Right renal pelvis (tissue), 4 donors: ENCODE results near the gene GEMIN7. TPM values are rescaled to one million over a fixed set of nuclear protein-coding genes. Genes with fewer than 3 reads are reported as not detected.
A peak's percentile ranks its signal among the peaks of the same experiment; 100 is the strongest.

Source experiments
- DNase-seq, 4 donors: peaks; one replicate each; pipeline ENCODE4 v3.0.0-alpha.2; 2013; ENCODE audit warnings: low read depth in 4 of 4, low spot score in 3 of 4, missing footprints in 1 of 4
- polyA plus RNA-seq, 4 donors: library from polyadenylated mRNA; unstranded; fragments of 120-200 nt; gene quantifications; one replicate each; pipeline ENCODE4 v1.2.1, GENCODE V29; 2013; ENCODE audit not compliant: insufficient read length in 4 of 4

The GEMIN7 gene
- polyA plus RNA-seq, 4 donors, result 19.0 to 26.7 (median 21.8) TPM

- no peak for DNase-seq
These were observed 45.0 kb downstream of the GEMIN7 start for GRCh38 chr19:45124021-45124420.

GRCh38 chr19:45125360-45125759 lies 46.3 kb downstream of the GEMIN7 start:
- DNase-seq, result no peak

DNA sequence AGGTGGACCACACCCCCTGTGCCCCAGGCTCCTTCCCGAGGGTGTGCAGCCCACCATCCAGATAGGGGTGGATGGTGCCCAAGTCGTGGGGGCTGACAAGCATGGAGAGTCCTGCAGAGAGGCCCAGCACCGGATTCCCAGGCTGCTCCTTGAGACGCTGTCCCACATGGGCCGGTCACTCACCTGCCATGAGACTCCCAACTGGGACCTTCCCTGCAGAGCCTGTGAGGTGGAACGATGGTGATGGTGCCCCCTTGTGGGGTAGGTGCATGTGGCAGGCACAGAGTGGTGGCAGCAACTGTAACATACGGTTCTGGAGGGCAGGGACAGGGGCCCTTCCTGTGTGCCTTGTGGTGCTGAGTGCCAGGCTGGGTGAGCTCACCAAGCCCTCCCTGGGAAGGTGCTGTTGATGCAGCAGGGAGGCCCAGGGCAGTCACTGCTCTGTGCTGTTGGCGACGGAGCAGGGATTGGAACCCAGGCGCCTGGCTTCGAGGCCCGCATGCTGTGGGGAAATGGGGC lies 47.0 kb downstream of the GEMIN7 start:
- peak in 1 of 4 donors; percentile 34 for DNase-seq

- DNase-seq, result no peak
These were observed 47.6 kb downstream of the GEMIN7 start for GRCh38 chr19:45126654-45127053.

DNA sequence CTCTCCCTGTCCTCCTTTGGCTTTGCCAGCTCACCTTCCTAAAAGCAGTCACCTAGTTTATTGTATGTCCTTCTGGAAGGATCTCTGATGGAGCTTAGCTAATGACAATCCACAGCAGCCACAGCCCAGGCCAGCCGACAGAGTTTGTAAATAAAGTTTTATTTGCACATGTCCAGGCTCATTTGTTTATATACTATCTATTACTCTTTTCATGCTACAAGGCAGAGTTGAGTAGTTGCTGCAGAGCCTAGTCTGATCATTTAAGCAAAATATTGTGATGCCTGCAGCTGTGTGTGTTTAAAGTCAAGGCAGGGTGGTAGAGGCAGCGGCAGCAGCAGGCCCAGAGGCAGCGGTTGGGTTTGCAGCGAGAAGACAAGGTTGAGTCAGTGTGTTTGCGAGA lies 49.1 kb downstream of the GEMIN7 start:
- no peak for DNase-seq

DNA sequence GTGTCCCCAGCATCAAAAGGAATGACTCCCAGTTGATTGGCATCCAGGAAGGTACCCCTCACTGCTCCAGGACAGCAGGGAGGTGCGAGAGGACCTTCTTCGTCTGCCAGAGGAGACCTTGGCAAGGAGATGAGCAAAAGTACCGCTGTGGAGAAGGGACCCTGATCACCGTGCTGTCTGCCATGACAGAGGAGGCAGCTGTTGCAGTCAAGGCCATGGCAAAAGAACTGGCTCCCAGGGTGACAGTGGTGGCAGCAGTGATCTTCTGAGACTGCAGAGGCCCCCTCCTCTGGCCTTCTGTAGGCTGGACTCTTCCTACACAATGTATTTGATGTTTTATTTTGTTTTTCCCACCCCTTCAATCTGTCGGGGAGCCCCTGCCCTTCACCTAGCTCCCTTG lies 49.7 kb downstream of the GEMIN7 start:
- DNase-seq, result no peak

DNA sequence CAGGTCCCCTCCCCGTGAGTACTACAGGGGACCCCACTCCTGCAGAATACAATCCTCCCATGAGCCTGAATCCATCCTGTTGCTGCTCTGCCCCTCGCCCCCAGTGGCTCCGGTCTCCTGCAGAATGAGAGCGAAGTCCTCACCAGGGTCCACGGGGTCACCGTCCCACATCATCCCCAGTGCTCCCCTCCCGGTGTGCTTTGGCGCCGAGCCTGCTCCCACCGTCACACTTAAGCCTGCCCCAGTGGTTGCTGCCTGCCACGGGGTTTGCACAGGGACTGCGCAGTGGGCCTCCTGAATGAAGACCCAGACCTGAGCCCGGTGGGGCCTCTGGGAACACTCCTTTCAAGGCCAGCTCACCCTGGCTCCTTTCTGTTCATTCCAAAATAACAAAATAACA lies 51.2 kb downstream of the GEMIN7 start:
- DNase-seq, result no peak

DNA sequence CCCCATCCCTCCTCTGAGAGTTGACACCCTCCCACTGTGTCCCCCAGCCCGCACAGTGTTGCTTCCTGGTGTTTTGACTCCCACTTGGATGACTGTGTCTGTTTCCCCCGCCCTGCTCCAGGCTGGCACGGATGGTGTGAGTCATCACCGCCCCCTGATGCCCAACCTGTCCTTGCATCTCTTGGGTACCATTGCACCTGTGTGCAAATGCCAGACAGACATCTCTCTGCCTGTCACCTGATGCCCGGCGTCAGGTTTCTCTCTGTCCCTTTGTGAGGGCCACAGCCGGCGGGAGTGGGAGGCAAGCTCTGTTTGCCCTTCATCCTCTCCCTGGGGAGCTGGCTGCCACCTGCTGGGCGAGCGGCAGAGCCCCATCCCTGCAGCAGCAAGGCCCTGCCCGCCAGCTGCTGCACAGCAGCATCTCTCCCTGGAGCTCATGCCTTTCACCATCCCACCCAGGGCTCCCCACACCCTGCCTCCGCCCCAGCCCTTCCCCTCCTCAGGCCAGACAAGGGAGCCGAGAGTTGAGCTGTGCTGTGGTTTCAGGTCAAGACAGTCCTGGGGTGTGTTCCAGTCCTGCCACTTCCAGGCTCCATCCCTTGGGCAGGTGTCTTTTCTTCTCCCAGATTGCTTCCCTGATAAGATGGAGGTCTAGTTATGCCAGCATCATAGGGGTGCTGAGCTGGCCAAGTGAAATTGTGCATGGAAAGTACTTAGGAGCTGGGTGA lies 52.0 kb downstream of the GEMIN7 start:
- DNase-seq, result no peak

DNA sequence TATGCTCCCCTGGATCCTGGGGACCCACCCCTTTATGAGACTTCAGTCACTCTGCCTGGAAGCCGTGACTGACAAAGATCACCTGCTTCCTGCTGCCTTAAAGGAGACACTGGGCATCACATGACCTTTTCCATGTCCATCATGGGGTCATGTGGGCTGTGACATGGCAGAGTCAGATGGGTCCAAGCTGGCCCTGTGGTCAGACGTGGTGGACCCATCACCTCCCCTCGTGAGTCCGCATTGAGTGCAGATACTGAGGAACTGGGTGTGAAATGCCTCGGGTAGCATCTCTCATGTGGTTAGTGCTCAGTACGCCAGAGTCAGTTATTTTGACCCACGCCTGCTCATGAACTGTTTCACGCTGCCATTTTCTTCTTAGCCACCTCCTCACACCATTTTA lies 54.6 kb downstream of the GEMIN7 start:
- DNase-seq, result no peak

DNA sequence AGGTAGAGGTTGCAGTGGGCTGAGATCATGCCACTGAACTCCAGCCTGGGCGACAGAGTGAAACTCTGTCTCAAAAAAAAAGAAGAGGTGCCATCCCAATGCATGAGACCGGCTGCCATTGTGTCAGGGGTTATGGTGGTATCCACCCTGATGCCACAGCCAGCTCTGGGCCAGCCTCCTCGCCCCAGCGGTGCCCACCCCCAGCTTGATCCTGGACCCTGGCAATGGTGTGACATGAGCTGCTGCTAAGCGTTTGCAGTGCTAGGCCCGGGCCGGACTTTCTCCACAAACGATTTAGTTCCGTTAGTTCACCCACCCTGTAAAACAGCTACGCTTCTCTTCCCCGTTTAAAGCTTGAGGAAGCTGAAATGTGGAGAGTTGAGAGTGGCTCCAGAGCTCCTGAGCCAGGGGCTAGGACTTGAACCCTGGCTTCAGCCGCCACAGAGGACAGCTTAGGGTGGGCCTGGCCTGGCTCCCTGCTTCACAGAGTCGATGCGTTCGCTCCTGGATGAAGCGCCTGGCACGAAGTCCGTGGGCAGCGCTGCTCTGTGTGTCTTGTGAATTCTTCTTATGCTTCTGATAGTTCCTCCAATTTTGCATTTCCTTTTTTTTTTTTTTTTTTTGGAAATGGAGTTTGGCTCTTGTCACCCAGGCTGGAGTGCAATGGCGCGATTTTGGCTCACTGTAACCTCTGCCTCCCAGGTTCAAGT lies 56.3 kb downstream of the GEMIN7 start:
- no peak for DNase-seq

DNA sequence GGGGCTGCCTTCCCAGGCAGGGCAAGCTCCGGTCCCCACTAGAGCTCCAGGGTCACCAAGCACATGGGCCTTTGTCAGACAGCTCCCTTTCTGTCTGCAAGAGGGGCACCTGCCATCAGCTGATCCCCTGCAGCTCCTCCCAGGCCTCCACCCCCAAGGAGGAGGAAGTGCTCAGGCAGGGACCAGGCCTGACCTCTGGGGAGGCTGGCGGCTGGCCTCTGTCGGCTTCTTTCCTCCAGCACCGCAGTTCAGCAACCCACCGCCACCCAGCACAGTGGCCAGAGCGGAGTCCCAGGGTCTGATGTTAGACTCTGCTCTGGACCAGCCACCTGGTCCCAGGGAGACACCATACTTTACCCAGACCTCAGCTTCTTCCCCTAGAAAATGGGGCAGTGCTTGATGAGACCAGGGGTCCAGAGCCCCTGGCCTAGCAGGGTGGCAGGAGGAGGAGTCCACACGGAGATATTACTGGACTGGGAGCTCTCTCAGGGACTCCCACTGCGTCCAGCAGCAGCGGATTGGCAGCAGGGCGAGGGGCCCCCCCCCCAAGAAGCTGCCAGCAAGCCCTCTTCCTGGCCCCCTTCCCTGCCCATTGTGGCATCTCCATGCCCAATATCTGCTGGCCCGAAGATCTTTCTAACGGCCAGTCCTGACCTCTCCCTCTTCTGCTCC lies 57.6 kb downstream of the GEMIN7 start:
- no peak for DNase-seq

GRCh38 chr19:45137179-45137761 lies 58.2 kb downstream of the GEMIN7 start:
- no peak for DNase-seq

- DNase-seq, result no peak
These were observed 59.3 kb downstream of the GEMIN7 start for GRCh38 chr19:45138303-45138751.

GRCh38 chr19:45139286-45140143 lies 60.5 kb downstream of the GEMIN7 start:
- DNase-seq, result no peak

DNA sequence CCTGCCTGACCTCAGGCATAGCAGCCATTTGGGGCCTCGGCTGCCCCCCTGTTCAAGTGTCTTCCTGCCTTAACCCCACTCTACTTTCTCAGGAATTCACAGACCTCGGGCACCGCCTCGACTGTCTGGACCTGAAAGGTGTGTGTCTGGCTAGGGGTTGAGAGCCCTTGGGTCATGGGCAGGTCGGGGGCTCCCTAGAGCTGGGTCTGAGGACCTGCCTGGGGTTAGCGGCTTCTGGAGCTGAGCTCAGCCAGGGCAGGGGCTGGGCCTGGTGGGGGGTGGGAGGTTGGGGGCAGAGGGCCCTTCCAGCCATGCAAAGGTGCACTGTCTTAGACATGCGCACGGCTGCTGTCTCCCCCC lies 61.1 kb downstream of the GEMIN7 start:
- no peak for DNase-seq

DNA sequence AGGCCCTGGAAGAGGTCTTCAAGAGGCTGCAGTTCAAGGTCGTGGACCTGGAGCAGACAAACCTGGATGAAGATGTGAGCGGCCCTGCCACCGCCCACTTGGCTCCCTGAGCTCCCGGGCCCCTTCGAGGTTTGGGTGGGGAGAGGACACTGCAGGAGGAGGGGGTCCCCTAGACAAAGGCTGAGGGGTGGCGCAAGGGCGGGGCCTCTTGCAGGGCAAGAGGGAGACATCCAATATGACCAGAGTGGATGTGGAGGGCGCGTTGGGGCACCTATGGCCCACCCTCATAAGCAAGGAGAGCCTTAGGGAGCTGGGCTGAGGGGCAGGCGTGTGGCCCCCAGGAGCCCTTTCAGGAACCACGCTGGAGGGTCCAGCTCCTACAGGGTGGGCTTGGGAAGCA lies 61.5 kb downstream of the GEMIN7 start:
- DNase-seq, result no peak
